CD4-positive, alpha-beta T cell (primary cell): Measurements from ENCODE around the gene HOTAIR. TPM values are rescaled to one million over a fixed set of nuclear protein-coding genes. Genes with fewer than 3 reads are reported as not detected.

Experiments used
- ATAC-seq: fragments of 200-7000 bp; cut with Tn5 transposase; one replicate; pipeline ENCODE4 v1.10.0; 2022; ENCODE audit warnings: mild to moderate bottlenecking; ENCODE audit not compliant: poor library complexity
- CTCF ChIA-PET: fragments of 350-600 bp; sonication (Branson Sonifier 250); formaldehyde crosslinking; loops from one replicate; lab custom pipeline; 2021; ENCODE audit warnings: antibody characterized with exemption, inconsistent platforms; lab: Charles Lee
- POLR2A ChIA-PET: fragments of 350-600 bp; sonication (Branson Sonifier 250); formaldehyde crosslinking; loops from one replicate; lab custom pipeline; 2021; ENCODE audit warnings: antibody characterized with exemption, inconsistent platforms; lab: Charles Lee
- DNase-seq, 14 experiments: peaks; one replicate each; pipeline ENCODE4 v3.0.0-alpha.2; 2013 to 2020; ENCODE audit warnings: mixed read lengths in 2 of 14
- H3K27ac ChIP-seq, 2 donors: one replicate each; pipeline versions ENCODE4 v1.5.1 to v1.7.0; 2013; ENCODE audit warnings: low read length in 2 of 2, low read depth in 1 of 2, mild to moderate bottlenecking in 1 of 2
- H3K27me3 ChIP-seq, 2 experiments: 1 replicate in 1 of 2; 2 replicates in 1 of 2; pipeline versions ENCODE4 v1.6.1 to v1.7.0; 2013; ENCODE audit warnings: low read length in 2 of 2, control low read depth in 1 of 2, mild to moderate bottlenecking in 1 of 2, moderate library complexity in 1 of 2; ENCODE audit not compliant: insufficient read depth in 2 of 2, control insufficient read depth in 1 of 2
- H3K36me3 ChIP-seq: one replicate; pipeline ENCODE4 v1.6.1; 2013; ENCODE audit warnings: low read length, control low read depth; ENCODE audit not compliant: insufficient read depth
- H3K4me1 ChIP-seq: one replicate; pipeline ENCODE4 v1.6.1; 2013; ENCODE audit warnings: low read length, control low read depth; ENCODE audit not compliant: insufficient read depth
- H3K4me3 ChIP-seq: one replicate; pipeline ENCODE4 v1.5.1; 2013; ENCODE audit warnings: mild to moderate bottlenecking, low read length, moderate library complexity
- H3K9me3 ChIP-seq, 2 experiments: 1 replicate in 1 of 2; 2 replicates in 1 of 2; pipeline versions ENCODE4 v1.6.1 to v1.7.0; 2013; ENCODE audit warnings: low read length in 2 of 2, mild to moderate bottlenecking in 2 of 2, control low read depth in 1 of 2, moderate library complexity in 1 of 2; ENCODE audit not compliant: control insufficient read depth in 1 of 2, insufficient read depth in 1 of 2
- H3K27ac Mint-ChIP-seq: one replicate; pipeline ENCODE4 v1.8.0; 2020; ENCODE audit warnings: mixed read lengths
- H3K27me3 Mint-ChIP-seq: one replicate; pipeline ENCODE4 v1.8.0; 2021; ENCODE audit warnings: mixed read lengths
- H3K36me3 Mint-ChIP-seq: one replicate; pipeline ENCODE4 v1.8.0; 2021; ENCODE audit warnings: low read depth, mixed read lengths
- H3K4me1 Mint-ChIP-seq: one replicate; pipeline ENCODE4 v1.8.0; 2021; ENCODE audit warnings: low read depth, mixed read lengths
- H3K4me3 Mint-ChIP-seq: one replicate; pipeline ENCODE4 v1.8.0; 2020; ENCODE audit warnings: mild to moderate bottlenecking, mixed read lengths
- H3K9me3 Mint-ChIP-seq: one replicate; pipeline ENCODE4 v1.8.0; 2020; ENCODE audit warnings: mixed read lengths
- CTCF ChIP-seq: fragments of 200-600 bp; IDR thresholded peaks from one replicate; pipeline ENCODE4 v1.8.0; 2022; ENCODE audit warnings: antibody characterized with exemption, mild to moderate bottlenecking
- intact Hi-C, 2 experiments: fragments of 100-400 bp; cut with DNase I in 1 of 2; cut with micrococcal nuclease in 1 of 2; formaldehyde crosslinking; loops; one replicate each; pipeline versions ENCODE4 v1.15.1 to v1.9.0; 2023 to 2025; cut with DNase I, micrococcal nuclease
- total RNA-seq, 174 experiments: library from RNA in 2 of 174; stranded (reverse) in 2 of 174; gene quantifications; one replicate each; pipeline ENCODE4 v1.2.3 and lab custom pipeline; 2021 to 2026

HOTAIR gene
- total RNA-seq, 2 experiments from 2014 or later, result not detected

- no peak overlapping the region for H3K27ac Mint-ChIP-seq
- TF ChIP-seq CTCF, result no peak
- no peaks in the 10 kb centered on the region for H3K9me3 Mint-ChIP-seq
- intact Hi-C loops, result no loop called here
- POLR2A ChIA-PET, result no interaction called here
- CTCF ChIA-PET, result interaction anchor here (1.6 to 2.9 kb wide), 3 partner anchors 17 to 223 kb away, joined by 4 to 11 read pairs (median 10); no protein-coding TSS in a partner anchor
- no peaks in the 10 kb centered on the region for H3K36me3 Mint-ChIP-seq
- ATAC-seq, result no peak
- H3K27me3 Mint-ChIP-seq, result peaks cover 95% of the 10 kb centered on the region
- Histone ChIP-seq H3K27me3 (peaks cover 90 to 98% of the 10 kb centered on the region in 2 experiments), H3K27ac (no peak overlapping the region), H3K4me1 (peaks cover 38% of the 10 kb centered on the region), H3K4me3 (no peak overlapping the region), H3K36me3 (no peaks in the 10 kb centered on the region), H3K9me3 (peaks cover 11 to 45% of the 10 kb centered on the region in 2 experiments)
- H3K4me3 Mint-ChIP-seq, result no peak overlapping the region
- peaks cover 17% of the 10 kb centered on the region for H3K4me1 Mint-ChIP-seq
- no peak for DNase-seq
Observed at GRCh38 chr12:53983950-53984572, 9.3 kb upstream of the HOTAIR start.

GRCh38 chr12:53983568-53983949 is 8.8 kb upstream of the HOTAIR start:
- no peaks in the 10 kb centered on the region for H3K36me3 Mint-ChIP-seq
- no peak overlapping the region for H3K27ac Mint-ChIP-seq
- no peaks in the 10 kb centered on the region for H3K9me3 Mint-ChIP-seq
- ChIA-PET POLR2A (no interaction called here), CTCF (no interaction called here)
- peaks cover 14% of the 10 kb centered on the region for H3K4me1 Mint-ChIP-seq
- intact Hi-C loops, result no loop called here
- H3K9me3 ChIP-seq, result peaks cover 11 to 45% of the 10 kb centered on the region in 2 experiments
- H3K4me3 ChIP-seq, result no peak overlapping the region
- H3K4me3 Mint-ChIP-seq, result no peak overlapping the region
- no peak overlapping the region for H3K27ac ChIP-seq
- H3K36me3 ChIP-seq, result no peaks in the 10 kb centered on the region
- H3K4me1 ChIP-seq, result peaks cover 34% of the 10 kb centered on the region
- ATAC-seq (no peak), DNase-seq (no peak)
- peaks cover 95% of the 10 kb centered on the region for H3K27me3 Mint-ChIP-seq
- H3K27me3 ChIP-seq, result peaks cover 90 to 98% of the 10 kb centered on the region in 2 experiments
- no peak for TF ChIP-seq CTCF

GRCh38 chr12:53982648-53983567 is 8.2 kb upstream of the HOTAIR start:
- Mint-ChIP-seq H3K27ac (no peak overlapping the region), H3K9me3 (no peaks in the 10 kb centered on the region), H3K4me3 (no peak overlapping the region), H3K4me1 (peaks cover 10% of the 10 kb centered on the region), H3K27me3 (peaks cover 95% of the 10 kb centered on the region), H3K36me3 (no peaks in the 10 kb centered on the region)
- Histone ChIP-seq H3K9me3 (peaks cover 11 to 45% of the 10 kb centered on the region in 2 experiments), H3K4me1 (peaks cover 37% of the 10 kb centered on the region), H3K36me3 (no peaks in the 10 kb centered on the region), H3K4me3 (no peak overlapping the region), H3K27me3 (peaks cover 89 to 96% of the 10 kb centered on the region in 2 experiments), H3K27ac (no peak overlapping the region)
- ChIA-PET CTCF (no interaction called here), POLR2A (interaction anchor here (0.6 kb wide), 1 partner anchor 51 kb away, joined by 3 read pairs; no protein-coding TSS in a partner anchor)
- no peak for TF ChIP-seq CTCF
- intact Hi-C loops, result no loop called here
- ATAC-seq (no peak), DNase-seq (no peak)
